ENCODE results near the gene HNRNPAB.
"Not testable (repeated sequence)": the region's sequence is repeated elsewhere in the genome, so short reads cannot be mapped to it uniquely, and the experiment has no call there.

Gene HNRNPAB

GRCh38 chr5:178238711-178239592, 34.6 kb downstream of the HNRNPAB start:
- H3K4me1 ChIP-seq (ENCODE audit: insufficient read depth, low read length, poor library complexity, severe bottlenecking), result peaks cover 17% of the 10 kb centered on the region
- no peaks in the 10 kb centered on the region for H3K36me3 ChIP-seq (ENCODE audit: insufficient read depth, low read length)
- H3K79me2 ChIP-seq (ENCODE audit: insufficient read depth, low read length), result no peaks in the 10 kb centered on the region
- TF ChIP-seq EZH2phosphoT487 (IDR thresholded peaks at IDR 0.05; ENCODE audit: borderline replicate concordance), result no peak
- TF ChIP-seq CTCF (conservative IDR thresholded peaks at IDR 0.05; ENCODE audit: low read length), result no peak
- no peaks in the 10 kb centered on the region for H3K9me3 ChIP-seq (ENCODE audit: insufficient read depth, low read depth, low read length)
- no peak overlapping the region for H2AFZ ChIP-seq (ENCODE audit: low read length)
- H3K9me2 ChIP-seq (replicated peaks; ENCODE audit: low read depth, low read length), result no peaks in the 10 kb centered on the region
- H3K9ac ChIP-seq (ENCODE audit: low read depth, low read length, poor library complexity, severe bottlenecking), result peak overlapping the region; percentile 70
- no peaks in the 10 kb centered on the region for H3K27me3 ChIP-seq (ENCODE audit: insufficient read depth, low read length, poor library complexity, severe bottlenecking)
- H3K4me3 ChIP-seq (ENCODE audit: low read length, poor library complexity, severe bottlenecking), result peak overlapping the region; percentile 53
- H4K20me1 ChIP-seq (ENCODE audit: insufficient read depth, low read length, poor library complexity, severe bottlenecking), result no peaks in the 10 kb centered on the region
- H3F3A ChIP-seq (ENCODE audit: low read depth), result no peaks in the 10 kb centered on the region
- H3K4me2 ChIP-seq (ENCODE audit: low read depth, low read length, poor library complexity, severe bottlenecking), result peak overlapping the region; percentile 80

- not testable (repeated sequence) for H3K4me3 ChIP-seq (ENCODE audit: low read length, poor library complexity, severe bottlenecking); H3K9me2 ChIP-seq (replicated peaks; ENCODE audit: low read depth, low read length); H3K36me3 ChIP-seq (ENCODE audit: insufficient read depth, low read length); H3K79me2 ChIP-seq (ENCODE audit: insufficient read depth, low read length); H3K9me3 ChIP-seq (ENCODE audit: insufficient read depth, low read depth, low read length); H4K20me1 ChIP-seq (ENCODE audit: insufficient read depth, low read length, poor library complexity, severe bottlenecking); H3K4me2 ChIP-seq (ENCODE audit: low read depth, low read length, poor library complexity, severe bottlenecking); H3F3A ChIP-seq (ENCODE audit: low read depth); H2AFZ ChIP-seq (ENCODE audit: low read length); H3K9ac ChIP-seq (ENCODE audit: low read depth, low read length, poor library complexity, severe bottlenecking); H3K27me3 ChIP-seq (ENCODE audit: insufficient read depth, low read length, poor library complexity, severe bottlenecking)
- peaks cover 14% of the 10 kb centered on the region for H3K4me1 ChIP-seq (ENCODE audit: insufficient read depth, low read length, poor library complexity, severe bottlenecking)
Observed at GRCh38 chr5:178239626-178240301, 35.4 kb downstream of the HNRNPAB start.

GRCh38 chr5:178240341-178240741, 36.0 kb downstream of the HNRNPAB start:
- Histone ChIP-seq H3K4me1 (ENCODE audit: insufficient read depth, low read length, poor library complexity, severe bottlenecking) (peaks cover 13% of the 10 kb centered on the region), H3K27me3 (ENCODE audit: insufficient read depth, low read length, poor library complexity, severe bottlenecking) (no peaks in the 10 kb centered on the region), H3K4me2 (ENCODE audit: low read depth, low read length, poor library complexity, severe bottlenecking) (no peak overlapping the region), H3K36me3 (ENCODE audit: insufficient read depth, low read length) (no peaks in the 10 kb centered on the region), H2AFZ (ENCODE audit: low read length) (no peak overlapping the region), H3F3A (ENCODE audit: low read depth) (no peaks in the 10 kb centered on the region), H3K9me2 (replicated peaks; ENCODE audit: low read depth, low read length) (no peaks in the 10 kb centered on the region), H3K9ac (ENCODE audit: low read depth, low read length, poor library complexity, severe bottlenecking) (no peak overlapping the region), H3K79me2 (ENCODE audit: insufficient read depth, low read length) (no peaks in the 10 kb centered on the region), H3K9me3 (ENCODE audit: insufficient read depth, low read depth, low read length) (no peaks in the 10 kb centered on the region), H3K4me3 (ENCODE audit: low read length, poor library complexity, severe bottlenecking) (no peak overlapping the region), H4K20me1 (ENCODE audit: insufficient read depth, low read length, poor library complexity, severe bottlenecking) (no peaks in the 10 kb centered on the region)
- no peak for TF ChIP-seq CTCF (conservative IDR thresholded peaks at IDR 0.05; ENCODE audit: low read length)
- no peak for TF ChIP-seq EZH2phosphoT487 (IDR thresholded peaks at IDR 0.05; ENCODE audit: borderline replicate concordance)
